AG04450 (cell line): Measurements from ENCODE around the gene FAM124A. TPM values are rescaled to one million over a fixed set of nuclear protein-coding genes. Genes with fewer than 3 reads are reported as not detected.

Experiments used
- CTCF ChIA-PET: fragments of 300-600, 350-600 bp; formaldehyde crosslinking; extraction: SDS; loops from one replicate; lab custom pipeline; 2022; ENCODE audit warnings: antibody characterized with exemption, inconsistent platforms; lab: Charles Lee
- POLR2A ChIA-PET: fragments of 350-600 bp; formaldehyde crosslinking; extraction: SDS; loops from one replicate; lab custom pipeline; 2021; ENCODE audit warnings: antibody characterized with exemption, inconsistent platforms; lab: Yijun Ruan, JAX
- DNase-seq: peaks from one replicate; pipeline ENCODE4 v3.0.0-alpha.2; 2011; ENCODE audit warnings: low read depth, low spot score
- H3K27ac ChIP-seq: one replicate; pipeline ENCODE4 v1.5.1; 2012; ENCODE audit warnings: low read depth, low read length, control low read depth
- H3K27me3 ChIP-seq: one replicate; pipeline ENCODE4 v1.6.0; 2012; ENCODE audit warnings: low read length; ENCODE audit not compliant: control insufficient read depth, insufficient read depth
- H3K4me3 ChIP-seq: 2 replicates; pipeline ENCODE4 v1.5.1; 2011; ENCODE audit warnings: mild to moderate bottlenecking, low read depth, low read length, control low read depth
- H3K9me3 ChIP-seq: 2 replicates; pipeline ENCODE4 v1.5.1; 2012; ENCODE audit warnings: low read length; ENCODE audit not compliant: control insufficient read depth, insufficient read depth
- polyA plus RNA-seq: library from polyadenylated mRNA; depleted of rRNA; stranded (reverse); fragments of >200 nt; gene quantifications from 2 replicates; pipeline ENCODE4 v1.2.3, GENCODE V29; 2011
- TF ChIP-seq, protein P1 (sequence below): IDR thresholded peaks from 2 replicates; pipeline ENCODE4 v1.5.1; 2011; ENCODE audit warnings: low read depth, low read length, control low read depth, inconsistent platforms

The FAM124A gene
- polyA plus RNA-seq, 1 experiment = 0.14 TPM

DNA sequence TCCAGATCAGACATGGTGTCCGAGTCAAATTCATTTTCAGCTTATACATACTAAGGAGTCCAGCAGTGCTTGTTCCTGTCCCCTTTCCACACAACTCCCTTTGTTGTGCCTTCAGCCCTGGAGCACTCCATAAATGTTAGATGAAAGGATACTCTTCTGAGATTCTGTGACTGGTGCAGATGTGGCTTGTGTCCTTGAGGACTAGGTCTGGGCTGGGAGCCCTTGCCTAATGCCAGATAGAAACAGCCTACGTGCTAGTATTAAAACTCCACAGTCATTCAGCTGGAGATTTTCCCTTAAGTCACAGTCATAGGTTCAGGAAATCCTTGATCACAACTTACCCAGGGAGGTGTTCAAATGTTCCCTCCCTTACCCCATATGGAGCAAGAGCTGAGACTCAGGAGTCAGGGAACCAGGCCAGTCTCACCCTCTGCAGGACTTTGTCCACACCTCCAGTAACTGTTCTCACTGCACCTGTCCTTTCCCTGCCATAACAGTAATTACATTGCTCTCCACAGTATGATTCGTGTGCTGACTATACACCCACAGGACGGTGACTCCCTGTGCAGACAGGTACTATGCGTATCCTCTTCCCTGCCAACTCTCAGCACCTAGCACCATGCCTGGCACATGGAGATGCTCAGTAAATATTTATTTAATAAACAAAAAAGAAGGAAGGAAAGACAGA, 101.8 kb downstream of the FAM124A start:
- POLR2A ChIA-PET = no interaction called here
- CTCF ChIA-PET = no interaction called here

DNA sequence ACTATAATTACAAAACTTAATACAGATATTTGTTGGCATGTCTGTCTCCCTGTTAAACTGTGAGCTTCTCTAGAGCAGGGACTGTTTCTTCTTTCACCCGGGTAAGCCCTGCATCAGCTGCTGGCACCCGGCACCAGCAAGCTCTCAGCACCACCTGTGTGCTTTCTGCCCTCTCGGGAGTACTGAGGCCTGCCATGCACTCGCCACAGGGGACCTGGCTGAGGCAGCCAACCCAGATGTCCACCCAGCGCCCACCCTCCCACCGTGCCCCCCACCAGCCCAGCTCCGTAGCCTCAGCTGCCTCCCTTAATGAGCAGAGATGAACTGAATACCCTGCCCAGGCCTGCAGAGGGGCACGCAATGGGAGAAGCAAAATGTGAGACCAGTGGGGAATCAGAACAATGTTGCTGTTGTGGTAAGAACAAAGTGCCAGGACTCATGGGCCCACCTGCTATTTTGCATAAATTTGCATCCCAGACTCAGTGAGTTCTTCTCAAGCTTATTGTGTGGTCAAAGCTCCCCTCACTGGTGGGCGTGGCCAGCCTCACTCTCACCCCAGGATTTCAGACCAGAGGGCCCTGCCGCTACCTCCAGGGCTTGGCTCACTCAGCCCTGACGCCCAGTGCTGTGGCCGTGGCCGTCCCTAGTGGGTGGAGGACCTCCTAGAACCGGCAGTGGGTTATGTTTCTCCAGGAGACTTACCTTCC, 102.7 kb downstream of the FAM124A start:
- Histone ChIP-seq H3K4me3 (no peak overlapping the region), H3K27ac (no peak overlapping the region), H3K9me3 (no peaks in the 10 kb centered on the region), H3K27me3 (peaks cover 12% of the 10 kb centered on the region)
- TF ChIP-seq, protein P1, sequence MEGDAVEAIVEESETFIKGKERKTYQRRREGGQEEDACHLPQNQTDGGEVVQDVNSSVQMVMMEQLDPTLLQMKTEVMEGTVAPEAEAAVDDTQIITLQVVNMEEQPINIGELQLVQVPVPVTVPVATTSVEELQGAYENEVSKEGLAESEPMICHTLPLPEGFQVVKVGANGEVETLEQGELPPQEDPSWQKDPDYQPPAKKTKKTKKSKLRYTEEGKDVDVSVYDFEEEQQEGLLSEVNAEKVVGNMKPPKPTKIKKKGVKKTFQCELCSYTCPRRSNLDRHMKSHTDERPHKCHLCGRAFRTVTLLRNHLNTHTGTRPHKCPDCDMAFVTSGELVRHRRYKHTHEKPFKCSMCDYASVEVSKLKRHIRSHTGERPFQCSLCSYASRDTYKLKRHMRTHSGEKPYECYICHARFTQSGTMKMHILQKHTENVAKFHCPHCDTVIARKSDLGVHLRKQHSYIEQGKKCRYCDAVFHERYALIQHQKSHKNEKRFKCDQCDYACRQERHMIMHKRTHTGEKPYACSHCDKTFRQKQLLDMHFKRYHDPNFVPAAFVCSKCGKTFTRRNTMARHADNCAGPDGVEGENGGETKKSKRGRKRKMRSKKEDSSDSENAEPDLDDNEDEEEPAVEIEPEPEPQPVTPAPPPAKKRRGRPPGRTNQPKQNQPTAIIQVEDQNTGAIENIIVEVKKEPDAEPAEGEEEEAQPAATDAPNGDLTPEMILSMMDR = no peak
- ChIA-PET POLR2A (no interaction called here), CTCF (no interaction called here)
- DNase-seq = no peak

More for the DNA sequence above, 101.8 kb downstream of the FAM124A start:
- H3K27ac ChIP-seq = no peak overlapping the region
- TF ChIP-seq, protein P1 = no peak
- DNase-seq = no peak
- H3K27me3 ChIP-seq = peaks cover 11% of the 10 kb centered on the region
- no peaks in the 10 kb centered on the region for H3K9me3 ChIP-seq
- no peak overlapping the region for H3K4me3 ChIP-seq

DNA sequence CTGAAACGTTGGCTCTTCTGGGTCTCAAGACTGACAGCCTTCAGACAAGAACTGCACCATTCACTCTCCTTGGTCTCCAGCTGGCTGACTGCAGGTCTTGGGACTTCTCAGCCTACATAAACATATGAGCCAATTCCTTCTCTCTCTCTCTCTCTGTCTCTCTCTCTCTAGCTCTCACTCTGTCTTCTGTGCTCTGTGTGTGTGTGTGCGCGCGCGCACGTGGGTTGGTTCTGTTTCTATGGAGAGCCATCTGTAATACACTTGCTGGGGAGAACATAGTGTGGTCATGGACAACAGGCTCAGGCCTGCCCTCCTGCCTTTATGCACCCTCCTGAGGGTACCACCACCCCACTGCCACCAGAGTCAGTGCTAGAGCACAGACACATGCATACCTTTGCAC, 103.6 kb downstream of the FAM124A start:
- TF ChIP-seq, protein P1 = no peak
- ChIA-PET POLR2A (no interaction called here), CTCF (no interaction called here)
- Histone ChIP-seq H3K9me3 (no peaks in the 10 kb centered on the region), H3K4me3 (no peak overlapping the region), H3K27ac (no peak overlapping the region), H3K27me3 (peaks cover 13% of the 10 kb centered on the region)
- no peak for DNase-seq

DNA sequence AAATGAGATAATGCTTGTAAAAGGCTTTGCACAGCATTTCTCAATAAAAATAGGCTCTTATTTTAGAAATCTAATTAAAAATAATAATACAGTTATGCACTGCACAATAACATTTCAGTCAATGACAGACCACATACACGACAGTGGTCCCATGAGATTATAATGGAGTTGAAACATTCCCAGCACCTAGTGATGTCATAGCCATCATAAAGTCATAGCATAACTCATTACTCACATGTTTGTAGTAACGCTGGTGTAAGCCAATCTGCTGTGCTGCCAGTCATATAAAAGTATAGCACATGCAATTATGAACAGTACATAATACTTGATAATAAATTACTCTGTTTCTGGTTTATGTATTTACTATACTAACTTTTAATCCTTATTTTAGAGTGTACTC, 104.6 kb downstream of the FAM124A start:
- CTCF ChIA-PET = no interaction called here
- TF ChIP-seq, protein P1 = no peak

DNA sequence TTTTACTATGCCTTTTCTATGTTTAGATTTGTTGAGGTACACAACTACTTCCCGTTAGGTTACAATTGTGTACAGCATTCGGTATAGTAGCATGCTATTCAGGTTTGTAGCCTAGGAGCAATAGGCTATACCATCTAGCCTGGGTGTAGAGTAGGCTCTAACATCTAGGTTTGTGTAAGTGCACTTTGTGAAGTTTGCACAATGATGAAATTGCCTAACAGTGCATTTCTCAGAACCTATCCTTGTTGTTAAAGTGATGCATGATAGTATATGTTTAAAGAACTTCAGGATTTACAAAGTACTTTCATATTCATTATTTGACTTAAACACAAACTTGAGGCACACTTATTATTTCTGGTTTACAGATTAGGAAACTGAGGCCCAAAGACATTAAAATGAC, 105.8 kb downstream of the FAM124A start:
- no peak overlapping the region for H3K27ac ChIP-seq
- H3K4me3 ChIP-seq = no peak overlapping the region
- H3K9me3 ChIP-seq = no peaks in the 10 kb centered on the region
- no peak for DNase-seq
- TF ChIP-seq, protein P1 = no peak
- ChIA-PET POLR2A (no interaction called here), CTCF (no interaction called here)
- H3K27me3 ChIP-seq = peaks cover 4% of the 10 kb centered on the region

More for the DNA sequence above, 104.6 kb downstream of the FAM124A start:
- H3K4me3 ChIP-seq = no peak overlapping the region
- no peaks in the 10 kb centered on the region for H3K9me3 ChIP-seq
- H3K27ac ChIP-seq = no peak overlapping the region
- POLR2A ChIA-PET = no interaction called here
- DNase-seq = no peak
- H3K27me3 ChIP-seq = peaks cover 10% of the 10 kb centered on the region
